G401.6 (cell line): ENCODE data around the gene ADAM11.

Source experiments
- FAIRE-seq: peaks from 2 replicates; lab custom pipeline; 2012; peaks lifted over from hg19 to GRCh38; lab: Jason Lieb, UNC

The ADAM11 gene

DNA sequence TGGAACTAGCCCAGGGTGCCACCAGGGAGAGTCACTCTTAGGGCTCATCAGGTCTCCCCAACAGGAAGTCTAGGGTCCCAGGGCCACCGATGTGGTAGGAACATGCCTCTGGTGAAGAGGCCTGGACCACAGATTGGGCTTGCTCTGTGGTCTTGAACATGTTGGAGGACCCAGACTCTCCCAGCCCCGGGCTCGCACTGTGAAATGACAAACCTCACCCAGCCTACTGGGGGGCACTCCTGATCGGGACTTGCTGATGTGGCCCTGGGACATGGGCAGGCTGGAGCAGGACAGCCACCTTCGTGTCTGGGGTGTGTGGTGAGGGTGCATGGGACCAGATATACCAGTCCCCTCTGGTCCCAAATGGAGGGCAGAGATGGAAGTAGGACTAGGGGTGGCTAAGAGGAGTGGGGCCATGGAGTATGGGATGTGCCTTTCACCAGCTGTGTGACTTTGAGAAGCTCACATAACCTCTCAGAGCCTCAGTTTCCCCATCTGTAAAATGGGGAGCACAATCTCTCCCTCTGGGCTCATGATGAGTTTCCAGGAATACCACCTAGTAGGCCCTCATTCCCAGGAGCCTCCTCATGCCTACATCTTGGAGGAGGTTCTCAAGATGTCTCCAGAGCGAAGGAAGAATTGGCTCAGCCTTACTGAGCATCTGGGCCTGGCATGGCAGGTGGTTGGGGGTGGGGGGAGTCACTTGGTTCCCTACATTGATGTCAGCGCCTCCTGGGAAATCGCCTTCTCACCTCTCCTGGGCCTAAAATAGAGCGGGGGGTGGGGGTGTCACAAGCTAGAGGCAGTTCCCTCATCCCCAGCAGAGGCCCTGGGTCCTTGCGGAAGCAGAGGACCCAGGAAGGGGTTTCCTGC, 1.5 kb upstream of the ADAM11 start:
- FAIRE-seq = no peak

DNA sequence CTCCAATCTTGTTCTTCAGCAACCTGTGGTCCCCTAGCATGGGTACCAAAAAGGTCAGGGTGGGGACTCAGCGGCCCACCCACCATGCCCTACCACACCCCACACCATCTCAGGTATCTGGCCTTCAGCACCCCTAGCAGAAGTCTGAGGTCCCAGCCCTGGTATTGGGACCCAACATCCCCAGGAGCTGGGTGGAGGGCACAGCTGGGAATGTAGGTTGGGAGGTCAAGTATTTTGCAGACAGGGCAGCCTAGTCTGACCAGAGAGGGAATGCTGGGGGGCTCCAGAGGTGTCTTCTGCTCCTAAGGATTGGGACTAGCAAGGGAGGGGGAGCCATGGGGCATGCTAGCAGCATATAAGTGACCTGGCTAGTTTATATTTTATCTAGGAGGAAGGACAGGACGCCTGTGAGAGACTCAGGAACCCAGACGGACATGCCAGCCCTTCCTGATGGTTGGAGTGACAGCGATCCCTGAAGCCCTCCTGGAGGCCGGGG, 822 bp upstream of the ADAM11 start:
- no peak for FAIRE-seq

DNA sequence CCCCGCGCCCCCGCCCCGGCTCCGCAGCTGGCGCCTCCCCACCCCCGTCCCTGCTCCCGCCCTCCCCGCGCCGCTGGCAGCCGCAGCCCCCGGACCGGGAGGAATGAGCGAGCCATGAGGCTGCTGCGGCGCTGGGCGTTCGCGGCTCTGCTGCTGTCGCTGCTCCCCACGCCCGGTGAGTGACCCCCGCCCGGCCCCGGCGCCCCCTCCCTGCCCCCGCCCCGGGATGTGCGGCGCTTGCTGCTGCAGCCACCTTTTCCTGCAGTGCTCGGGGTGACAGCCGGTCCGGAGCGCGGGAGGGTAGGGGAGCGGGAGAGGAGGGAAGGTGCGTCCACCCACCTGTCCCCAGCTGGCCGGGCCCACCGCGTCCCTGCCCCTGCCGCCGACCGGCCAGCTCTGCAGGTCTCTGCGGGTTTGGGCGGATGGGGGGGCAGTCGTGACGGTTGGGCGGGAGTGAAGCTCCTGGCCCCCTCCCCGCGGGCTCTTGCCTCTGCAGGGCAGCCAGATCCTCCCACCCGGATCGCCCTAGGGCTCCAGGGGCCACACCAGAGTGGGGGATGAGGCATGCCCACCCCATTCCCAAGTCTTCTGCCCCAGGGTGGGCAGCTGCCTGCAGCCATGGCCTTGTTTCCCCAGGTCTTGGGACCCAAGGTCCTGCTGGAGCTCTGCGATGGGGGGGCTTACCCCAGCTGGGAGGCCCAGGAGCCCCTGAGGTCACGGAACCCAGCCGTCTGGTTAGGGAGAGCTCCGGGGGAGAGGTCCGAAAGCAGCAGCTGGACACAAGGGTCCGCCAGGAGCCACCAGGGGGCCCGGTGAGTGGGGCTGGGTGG, 513 bp downstream of the ADAM11 start:
- no peak for FAIRE-seq

DNA sequence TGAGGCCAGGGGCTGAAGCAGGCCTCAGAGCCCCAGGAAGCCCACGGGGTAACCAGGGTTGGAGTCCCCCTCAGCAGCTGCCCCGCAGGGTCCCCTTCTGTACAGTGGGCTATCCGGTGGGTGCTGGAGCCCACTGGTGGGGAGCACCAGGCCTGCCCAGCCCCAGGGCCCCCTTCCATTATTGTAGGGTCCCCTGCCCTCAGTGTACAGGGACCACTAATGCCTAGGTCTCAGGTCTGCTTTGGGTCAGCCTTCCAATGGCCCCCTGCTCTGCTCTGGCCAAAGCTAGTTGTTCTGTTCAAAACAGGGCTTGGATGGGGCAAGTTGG, 1.1 kb downstream of the ADAM11 start:
- FAIRE-seq = no peak

DNA sequence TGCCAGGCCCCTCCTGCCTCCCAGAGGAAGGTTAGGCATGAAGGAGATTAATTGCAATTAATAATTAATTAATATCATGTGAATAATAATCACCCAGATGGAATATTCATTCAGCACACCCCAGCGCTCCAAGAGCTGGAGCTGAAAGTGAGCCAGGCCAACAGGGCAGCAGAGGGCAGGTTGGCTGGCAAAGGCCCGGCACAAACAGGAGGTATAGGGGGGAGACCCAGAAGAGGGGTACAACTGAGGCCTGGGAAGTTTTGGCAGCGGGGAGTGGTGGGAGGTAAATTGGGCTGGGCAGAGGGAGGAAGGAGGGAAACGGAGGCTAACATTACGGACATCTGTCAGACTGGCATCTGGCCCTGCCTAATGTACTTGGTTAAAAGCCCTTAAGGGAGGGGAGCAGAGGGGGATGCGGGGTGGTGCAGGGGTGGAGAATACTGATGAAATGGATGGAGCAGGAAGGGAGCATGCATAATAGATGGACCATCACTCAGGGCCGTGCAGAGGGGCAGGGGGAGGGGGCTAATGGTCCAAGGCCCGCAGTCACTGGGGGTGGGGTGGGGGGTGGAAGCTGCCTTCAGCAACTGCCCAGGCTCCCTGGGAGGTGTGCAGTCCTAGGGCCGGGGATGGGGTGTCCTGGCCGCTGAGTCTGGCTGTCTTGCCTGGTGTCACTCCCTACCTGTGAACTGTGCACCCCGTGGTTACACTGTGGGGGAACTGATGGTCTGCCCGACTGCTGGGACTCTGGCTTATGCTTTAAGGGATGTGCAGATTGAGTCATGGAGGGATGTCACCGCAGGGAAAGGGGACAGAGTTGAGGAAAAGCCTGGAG, 1.9 kb downstream of the ADAM11 start:
- no peak for FAIRE-seq

DNA sequence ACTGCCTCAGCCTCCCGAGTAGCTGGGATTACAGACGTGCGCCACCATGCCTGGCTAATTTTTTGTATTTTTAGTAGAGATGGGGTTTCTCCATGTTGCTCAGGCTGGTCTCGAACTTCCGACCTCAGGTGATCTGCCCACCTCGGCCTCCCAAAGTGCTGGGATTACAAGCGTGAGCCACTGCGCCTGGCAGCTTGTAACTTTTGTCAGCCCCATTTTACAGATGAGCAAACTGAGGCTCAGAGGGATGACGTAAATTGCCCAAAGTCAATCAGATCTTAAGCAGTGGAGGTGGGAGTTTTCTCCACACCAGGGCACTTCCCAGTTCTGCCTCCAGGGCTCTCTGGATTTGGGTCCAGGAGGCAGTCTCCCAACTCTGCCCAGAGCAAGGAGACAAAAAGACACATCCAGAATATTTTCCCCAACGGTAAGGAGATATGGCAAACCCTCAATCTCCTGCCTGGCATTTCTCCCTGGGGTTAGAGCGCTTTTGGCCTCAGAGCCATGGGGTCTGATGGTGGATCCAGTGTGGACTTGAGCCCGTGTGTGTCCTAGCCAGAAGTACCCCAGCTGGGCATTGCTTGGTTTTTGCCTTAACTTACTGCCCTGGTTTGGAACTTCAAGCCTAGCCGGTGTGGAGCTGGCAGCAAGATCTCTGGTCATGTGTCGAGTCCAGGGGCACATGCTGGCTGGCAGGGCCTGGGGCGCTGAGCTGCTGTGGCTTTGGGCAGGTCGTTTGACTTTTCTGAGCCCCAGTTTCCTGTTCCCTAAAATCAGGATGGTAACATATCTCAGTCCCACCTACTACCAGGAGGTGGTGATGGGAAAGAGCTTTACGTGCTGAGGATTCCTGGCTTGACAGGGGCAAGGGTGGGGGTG, 3.4 kb downstream of the ADAM11 start:
- FAIRE-seq = no peak

DNA sequence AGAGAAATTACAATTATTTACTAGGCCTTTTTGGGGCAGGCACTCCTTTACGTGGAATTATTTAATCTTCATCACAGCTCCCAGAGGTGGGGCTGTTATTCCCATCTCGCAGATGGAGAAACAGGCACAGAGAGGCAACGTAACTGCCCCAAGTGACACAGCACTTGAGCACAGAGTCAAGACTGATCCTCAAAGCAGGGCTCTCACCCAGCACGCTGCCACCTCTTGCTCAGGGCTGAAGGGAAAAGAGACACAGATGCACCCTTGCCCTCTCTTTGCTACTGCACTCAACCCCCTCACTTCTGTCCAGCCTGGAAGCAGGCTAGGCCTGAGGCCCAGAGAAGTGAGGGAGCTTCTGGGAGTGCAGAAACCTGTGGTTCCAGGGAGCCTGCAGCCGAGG, 4.4 kb downstream of the ADAM11 start:
- no peak for FAIRE-seq

DNA sequence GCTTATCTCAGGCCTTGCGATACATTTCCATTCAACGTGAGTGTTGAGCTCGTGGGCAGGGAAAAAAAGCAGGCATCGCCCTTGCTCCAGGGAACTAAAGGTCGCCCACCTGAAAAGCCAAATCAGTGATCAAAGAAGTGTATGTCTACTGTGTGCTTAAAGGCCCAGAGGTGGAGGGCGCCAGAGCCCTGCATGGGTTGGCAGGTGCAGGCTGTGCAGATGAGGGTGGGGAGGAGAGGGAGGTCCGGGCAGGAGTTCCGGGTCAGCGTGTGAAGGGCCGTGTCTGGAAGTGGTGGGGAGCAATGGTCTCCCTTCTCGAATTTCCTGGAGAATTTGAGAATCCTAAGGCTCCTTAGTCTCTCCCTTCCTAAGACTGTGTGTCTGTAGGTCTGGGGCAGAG, 7.2 kb downstream of the ADAM11 start:
- FAIRE-seq = no peak

DNA sequence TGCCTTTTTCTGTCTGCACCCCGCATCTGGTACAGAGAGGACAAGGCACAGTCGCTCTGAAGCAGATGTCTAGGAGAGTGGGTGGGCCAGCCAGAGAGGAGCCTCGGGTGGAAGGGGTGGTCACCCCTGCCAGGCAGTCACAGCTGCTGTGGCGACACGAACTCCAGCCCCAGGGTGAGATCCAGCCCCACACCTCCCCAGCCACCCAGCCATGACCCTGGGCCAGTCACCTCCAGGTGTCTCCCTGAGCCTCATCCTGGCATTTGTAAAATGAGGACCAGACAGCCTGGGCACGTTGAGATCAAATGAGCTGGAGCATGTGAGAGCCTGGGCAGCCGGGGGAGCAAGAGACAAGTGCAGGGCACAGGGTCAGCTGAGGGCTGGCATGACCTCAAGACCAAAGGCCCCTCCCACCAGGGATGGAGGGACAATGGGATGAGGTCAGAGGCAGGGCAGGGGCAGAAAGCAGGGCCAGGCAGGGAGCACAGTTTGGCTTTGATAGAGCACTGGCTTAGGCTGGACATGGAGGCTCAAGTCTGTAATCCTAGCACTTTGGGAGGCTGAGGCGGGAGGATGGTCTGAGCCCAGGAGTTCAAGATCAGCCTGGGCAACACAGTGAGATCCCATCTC, 7.7 kb downstream of the ADAM11 start:
- FAIRE-seq = no peak

DNA sequence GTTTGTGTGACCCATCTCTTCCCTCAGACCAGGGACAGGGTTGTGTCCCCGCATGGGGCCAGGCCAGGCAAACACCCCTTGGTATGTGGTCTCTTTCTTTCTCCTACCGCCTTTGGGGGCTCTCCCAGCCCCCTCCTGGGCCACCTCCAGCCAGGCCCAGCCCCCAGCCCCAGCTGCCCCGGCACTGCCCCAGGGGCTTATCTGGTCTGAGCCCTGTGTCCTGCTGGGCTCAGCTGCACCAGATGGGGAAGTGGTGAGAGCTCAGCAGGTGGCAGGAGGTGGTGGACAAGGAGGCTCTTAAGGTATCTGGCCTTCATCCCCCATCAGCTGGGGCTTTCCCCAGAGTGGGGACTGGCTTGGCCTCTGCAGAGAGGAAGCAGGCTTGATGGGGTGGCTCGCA, 8.7 kb downstream of the ADAM11 start:
- no peak for FAIRE-seq

DNA sequence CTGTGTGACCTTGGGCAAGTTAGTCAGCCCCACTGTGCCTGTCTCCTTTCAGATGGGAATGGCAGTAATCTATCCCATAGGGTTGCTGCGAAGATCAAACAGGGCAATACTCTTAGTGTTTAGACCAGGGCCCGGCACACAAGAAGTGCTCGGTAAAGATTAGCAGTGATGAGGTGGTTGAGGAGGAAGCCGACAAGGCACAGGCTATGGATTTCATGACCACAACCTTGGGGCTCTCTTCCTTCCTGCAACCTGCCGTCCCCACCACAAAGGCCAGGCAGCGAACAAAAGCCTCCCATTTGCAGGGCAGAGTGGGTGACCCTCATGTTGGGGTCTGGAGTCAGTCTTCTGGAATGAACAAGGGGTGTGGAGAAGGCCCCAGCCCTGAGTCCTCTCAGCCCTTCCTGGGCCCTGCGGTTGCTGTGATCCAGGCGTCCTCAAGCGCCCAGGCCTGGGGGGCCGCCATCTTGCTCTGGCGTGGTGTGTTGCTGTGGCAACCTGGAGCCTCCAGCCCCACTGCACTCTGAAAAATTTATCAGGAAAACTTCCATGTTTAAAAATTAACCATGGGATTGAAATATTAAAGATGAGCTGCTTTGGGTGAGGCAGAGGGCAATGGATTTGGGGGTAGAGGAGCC, 9.8 kb downstream of the ADAM11 start:
- no peak for FAIRE-seq

DNA sequence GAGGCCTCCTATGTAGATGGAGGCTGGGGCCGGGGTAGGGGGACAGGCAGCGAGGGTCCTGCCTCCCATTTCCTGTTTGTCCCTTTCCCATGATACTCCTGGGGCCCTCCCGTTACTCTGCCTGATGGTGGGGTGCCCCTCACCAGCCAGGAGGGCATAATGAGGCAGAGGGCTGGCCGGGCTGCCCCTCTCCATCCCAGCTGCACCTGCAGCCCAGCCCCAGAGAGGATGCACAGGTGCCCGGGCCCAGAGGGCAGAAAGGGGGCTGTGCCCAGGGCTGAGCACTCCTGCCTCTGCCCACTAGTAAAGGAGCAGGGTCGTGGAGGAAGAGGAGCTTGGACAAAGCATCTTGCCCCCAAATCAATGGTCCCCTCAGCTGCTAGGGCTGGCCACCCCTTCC, 10.4 kb downstream of the ADAM11 start:
- FAIRE-seq = no peak

DNA sequence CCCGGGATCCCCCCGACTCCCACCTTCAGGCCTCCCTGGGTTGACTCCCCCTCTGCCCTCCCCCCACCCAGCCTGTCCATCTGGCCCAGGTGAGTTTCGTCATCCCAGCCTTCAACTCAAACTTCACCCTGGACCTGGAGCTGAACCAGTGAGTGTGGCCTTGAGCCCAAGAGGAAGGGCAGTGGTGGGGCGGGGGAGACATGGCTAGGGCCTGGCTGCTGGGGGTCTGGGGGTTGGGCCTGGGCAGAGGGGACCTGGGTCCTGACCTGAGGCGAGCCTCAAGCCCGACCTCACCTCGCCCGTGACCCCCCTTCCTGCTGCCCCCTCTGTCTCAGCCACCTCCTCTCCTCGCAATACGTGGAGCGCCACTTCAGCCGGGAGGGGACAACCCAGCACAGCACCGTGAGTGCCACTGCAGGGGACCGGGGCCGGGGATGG, 10.9 kb downstream of the ADAM11 start:
- FAIRE-seq = no peak

DNA sequence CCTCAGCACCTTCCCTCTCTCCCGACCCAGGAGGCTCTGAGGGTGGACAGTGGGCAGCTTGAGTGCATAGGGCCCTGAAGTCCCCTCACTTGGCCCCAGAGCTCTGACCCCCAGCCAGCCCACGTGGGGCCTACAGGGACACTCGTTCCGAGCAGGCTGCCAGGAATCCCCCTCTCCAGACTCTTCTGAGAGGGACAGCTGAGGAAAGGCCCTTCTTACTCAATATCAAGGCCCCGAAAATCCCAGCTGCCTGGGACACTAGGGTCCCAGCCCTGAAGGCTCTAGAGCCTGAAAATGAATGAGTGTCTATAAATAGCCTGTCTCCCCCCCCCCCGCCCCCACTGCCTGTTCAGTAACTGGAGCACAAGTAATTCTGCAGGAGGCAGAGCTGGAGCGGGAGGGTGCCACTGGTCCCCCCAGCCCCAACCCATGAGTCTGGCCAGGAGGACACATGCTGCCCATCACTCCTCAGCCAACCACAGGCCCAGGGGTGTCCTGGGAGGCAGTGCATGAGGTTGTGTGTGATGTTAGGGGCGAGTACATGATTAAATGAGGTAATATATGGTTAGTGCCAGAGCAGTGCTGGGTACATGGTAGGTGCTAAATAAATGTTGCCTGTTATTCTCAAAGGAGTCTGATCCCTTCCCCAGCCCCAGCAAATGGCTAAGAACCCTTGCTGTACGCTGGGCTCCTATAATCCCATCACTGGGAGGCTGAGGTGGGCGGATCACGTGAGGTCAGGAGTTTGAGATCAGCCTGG, 11.6 kb downstream of the ADAM11 start:
- FAIRE-seq = no peak

DNA sequence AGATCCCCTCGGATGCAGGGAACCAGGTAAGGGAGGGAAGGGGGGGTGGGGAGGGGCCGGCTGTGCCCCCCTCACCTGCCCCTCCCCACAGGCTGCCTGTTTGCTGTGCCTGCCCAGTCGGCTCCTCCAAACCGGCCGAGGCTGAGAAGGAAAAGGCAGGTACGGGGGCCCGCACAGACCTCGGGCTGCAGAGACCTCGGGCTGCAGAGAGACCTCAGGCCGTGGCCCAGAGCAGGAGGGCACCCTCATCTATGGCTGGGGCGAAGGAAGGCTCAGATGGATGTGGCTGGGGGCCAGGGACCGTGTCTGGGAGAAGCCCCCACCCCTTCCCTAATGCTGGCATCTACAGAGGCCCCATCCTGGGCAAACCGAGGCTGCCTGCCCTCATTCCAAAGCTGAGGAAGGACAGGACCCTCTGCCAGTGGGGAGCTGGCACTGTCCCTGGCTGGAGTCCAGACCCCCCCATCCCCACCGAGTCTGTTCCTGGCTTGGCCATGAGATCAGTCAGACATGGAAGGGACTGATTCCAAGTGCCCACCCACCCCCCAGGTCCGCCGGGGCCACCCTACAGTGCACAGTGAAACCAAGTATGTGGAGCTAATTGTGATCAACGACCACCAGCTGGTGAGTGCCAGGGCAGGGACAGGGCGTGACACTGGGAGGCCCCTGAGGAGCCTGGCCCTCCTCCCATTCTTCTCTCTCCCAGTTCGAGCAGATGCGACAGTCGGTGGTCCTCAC, 13.7 kb downstream of the ADAM11 start:
- FAIRE-seq = no peak

DNA sequence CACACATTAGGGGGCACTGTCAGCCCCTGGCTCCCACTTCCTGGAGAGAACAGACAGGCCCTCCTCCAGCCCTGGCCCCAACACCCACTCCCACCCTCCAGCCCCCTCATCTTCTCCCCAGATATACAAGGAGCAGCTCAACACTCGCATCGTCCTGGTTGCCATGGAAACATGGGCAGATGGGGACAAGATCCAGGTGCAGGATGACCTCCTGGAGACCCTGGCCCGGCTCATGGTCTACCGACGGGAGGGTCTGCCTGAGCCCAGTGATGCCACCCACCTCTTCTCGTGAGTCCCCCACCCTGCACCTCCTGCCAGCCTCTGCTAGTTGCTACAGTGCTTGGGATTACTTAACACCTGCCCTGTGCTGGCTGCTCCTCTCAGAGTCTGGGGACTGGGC, 14.4 kb downstream of the ADAM11 start:
- no peak for FAIRE-seq

DNA sequence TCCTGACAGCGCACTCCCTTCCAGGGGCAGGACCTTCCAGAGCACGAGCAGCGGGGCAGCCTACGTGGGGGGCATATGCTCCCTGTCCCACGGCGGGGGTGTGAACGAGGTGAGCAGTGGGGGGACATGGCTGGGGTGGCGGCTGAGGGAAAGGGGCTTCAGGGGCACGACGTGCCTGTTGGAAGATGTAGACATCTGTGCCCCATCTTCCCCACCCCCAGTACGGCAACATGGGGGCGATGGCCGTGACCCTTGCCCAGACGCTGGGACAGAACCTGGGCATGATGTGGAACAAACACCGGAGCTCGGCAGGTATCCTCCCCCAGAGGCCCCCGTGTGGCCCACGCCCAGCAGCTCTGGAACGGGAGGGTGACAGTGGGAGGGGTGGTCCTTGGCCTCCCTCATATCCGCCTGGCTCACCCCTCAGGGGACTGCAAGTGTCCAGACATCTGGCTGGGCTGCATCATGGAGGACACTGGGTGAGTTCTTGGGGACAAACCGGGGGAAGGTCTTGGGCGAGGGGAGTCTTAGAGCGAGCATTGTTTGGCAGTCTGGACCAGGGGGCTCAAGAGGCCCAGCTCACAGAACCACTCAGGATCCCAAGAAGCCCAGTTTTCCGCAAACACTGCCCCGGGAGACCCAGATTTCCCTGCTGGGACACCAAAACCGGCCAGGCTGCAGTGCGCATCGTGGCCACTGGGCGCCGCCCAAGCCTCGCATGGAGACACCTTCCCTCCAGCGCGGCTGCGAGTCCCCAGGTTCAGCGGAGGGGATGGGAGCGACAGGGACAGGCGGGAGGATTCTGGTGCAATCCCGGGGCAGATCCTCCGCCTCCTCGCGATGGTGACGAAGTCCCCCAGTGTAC, 15.7 kb downstream of the ADAM11 start:
- peak; percentile 79 for FAIRE-seq
